ENCODE data around the gene SPRY4.

The SPRY4 gene

DNA sequence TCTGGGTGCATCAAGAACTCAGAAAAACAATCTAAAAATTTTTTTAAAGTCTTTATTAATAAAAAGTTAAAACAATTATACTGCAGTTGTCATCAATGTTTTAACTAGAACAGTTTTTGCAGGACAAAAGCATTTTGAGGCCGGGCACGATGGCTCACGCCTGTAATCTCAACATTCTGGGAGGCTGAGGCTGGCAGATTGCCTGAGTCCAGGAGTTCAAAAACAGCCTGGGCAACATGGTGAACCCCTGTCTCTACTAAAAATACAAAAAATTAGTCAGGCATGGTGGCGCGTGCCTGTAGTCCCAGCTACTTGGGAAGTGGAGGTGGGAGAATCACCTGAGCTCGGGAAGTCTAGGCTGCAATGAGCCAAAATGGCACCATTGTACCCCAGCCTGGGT is 5.2 kb upstream of the SPRY4 start:
- TF ChIP-seq, protein P1, sequence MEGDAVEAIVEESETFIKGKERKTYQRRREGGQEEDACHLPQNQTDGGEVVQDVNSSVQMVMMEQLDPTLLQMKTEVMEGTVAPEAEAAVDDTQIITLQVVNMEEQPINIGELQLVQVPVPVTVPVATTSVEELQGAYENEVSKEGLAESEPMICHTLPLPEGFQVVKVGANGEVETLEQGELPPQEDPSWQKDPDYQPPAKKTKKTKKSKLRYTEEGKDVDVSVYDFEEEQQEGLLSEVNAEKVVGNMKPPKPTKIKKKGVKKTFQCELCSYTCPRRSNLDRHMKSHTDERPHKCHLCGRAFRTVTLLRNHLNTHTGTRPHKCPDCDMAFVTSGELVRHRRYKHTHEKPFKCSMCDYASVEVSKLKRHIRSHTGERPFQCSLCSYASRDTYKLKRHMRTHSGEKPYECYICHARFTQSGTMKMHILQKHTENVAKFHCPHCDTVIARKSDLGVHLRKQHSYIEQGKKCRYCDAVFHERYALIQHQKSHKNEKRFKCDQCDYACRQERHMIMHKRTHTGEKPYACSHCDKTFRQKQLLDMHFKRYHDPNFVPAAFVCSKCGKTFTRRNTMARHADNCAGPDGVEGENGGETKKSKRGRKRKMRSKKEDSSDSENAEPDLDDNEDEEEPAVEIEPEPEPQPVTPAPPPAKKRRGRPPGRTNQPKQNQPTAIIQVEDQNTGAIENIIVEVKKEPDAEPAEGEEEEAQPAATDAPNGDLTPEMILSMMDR (IDR thresholded peaks at IDR 0.05; ENCODE audit: insufficient read depth, low read length, missing control alignments): no peak
- no peak for DNase-seq (ENCODE audit: low read depth, low spot score)
- ChIA-PET CTCF (interaction anchor here (13.9 kb wide), 1 partner anchor 217 kb away, joined by 193 read pairs; no protein-coding TSS in a partner anchor), POLR2A (no interaction called here)
- no peak overlapping the region for H3K4me3 ChIP-seq (ENCODE audit: low read depth, low read length)

DNA sequence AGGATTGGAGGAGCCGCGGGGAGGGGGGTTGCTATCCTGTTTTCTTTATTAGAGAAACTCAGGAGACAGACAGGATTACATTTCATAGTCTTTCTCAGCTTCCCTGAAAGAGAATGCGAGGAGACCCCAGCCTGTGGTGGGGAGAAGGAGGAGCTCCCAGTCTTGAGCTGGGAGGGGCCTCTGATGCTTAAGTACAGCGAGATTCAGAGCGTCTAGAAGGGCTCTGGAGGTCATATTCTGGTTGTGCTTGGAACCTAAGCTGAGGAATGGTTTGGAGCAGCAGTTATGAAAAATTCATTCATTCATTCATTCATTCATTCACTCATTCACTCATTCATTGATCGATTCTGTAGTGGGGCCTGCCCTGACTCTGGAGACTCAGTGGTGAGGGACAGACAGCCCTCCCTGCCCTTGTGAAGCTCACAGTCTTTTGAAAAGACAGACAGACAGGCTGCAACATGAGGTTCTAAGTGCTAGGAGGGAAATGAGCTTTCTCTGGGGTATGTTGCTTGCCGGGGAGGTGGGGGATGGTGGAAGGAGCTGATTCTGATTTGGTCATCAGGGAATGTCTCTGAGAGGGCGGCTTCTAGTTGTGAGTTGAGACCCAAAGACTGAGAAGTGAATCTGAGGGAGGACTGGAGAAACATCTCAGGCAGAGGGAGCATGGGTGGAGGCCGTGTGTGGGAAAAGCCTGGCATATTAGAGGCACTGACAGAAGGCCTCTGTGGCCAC is 2.5 kb upstream of the SPRY4 start:
- no peak overlapping the region for H3K4me3 ChIP-seq (ENCODE audit: low read depth, low read length)
- TF ChIP-seq, protein P1 (IDR thresholded peaks at IDR 0.05; ENCODE audit: insufficient read depth, low read length, missing control alignments): peak; percentile 36
- CTCF ChIA-PET: interaction anchor here (0.8 to 13.9 kb wide), 14 partner anchors 9 to 370 kb away, joined by 3 to 193 read pairs (median 4); partner anchors contain the start of gene RNF14
- peak; percentile 70 for DNase-seq (ENCODE audit: low read depth, low spot score)
- POLR2A ChIA-PET: interaction anchor here (1.1 to 2.7 kb wide), 3 partner anchors 11 to 217 kb away, joined by 3 to 15 read pairs (median 3); no protein-coding TSS in a partner anchor

DNA sequence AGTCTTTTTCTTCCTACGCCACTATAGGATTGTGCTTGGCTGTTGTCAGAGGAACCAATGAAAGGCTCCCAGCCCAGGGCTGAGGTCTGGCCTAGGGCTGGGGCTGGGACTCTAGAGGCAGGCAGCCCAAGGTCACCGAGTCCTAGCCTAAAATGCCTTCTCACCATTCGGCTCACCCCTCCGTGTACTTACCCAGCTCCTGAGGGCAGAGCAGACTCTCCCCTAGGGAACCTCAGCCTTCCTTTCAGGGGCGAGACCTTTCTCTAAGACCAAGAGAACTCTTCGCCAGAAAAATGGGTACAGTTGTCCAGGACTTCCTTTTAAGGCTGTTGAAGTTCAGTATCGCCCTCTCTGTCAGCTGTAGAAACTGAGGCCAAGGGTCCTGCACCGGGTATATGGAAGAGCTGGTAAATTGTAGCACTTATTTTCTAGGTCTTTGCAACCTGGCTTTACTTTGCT is 1.7 kb upstream of the SPRY4 start:
- ChIA-PET CTCF (interaction anchor here (1.0 to 13.9 kb wide), 8 partner anchors 15 to 221 kb away, joined by 3 to 193 read pairs (median 4); no protein-coding TSS in a partner anchor), POLR2A (interaction anchor here (2.7 kb wide), 1 partner anchor 30 kb away, joined by 15 read pairs; no protein-coding TSS in a partner anchor)
- no peak for DNase-seq (ENCODE audit: low read depth, low spot score)
- H3K4me3 ChIP-seq (ENCODE audit: low read depth, low read length): peak overlapping the region; percentile 64
- TF ChIP-seq, protein P1 (IDR thresholded peaks at IDR 0.05; ENCODE audit: insufficient read depth, low read length, missing control alignments): no peak

DNA sequence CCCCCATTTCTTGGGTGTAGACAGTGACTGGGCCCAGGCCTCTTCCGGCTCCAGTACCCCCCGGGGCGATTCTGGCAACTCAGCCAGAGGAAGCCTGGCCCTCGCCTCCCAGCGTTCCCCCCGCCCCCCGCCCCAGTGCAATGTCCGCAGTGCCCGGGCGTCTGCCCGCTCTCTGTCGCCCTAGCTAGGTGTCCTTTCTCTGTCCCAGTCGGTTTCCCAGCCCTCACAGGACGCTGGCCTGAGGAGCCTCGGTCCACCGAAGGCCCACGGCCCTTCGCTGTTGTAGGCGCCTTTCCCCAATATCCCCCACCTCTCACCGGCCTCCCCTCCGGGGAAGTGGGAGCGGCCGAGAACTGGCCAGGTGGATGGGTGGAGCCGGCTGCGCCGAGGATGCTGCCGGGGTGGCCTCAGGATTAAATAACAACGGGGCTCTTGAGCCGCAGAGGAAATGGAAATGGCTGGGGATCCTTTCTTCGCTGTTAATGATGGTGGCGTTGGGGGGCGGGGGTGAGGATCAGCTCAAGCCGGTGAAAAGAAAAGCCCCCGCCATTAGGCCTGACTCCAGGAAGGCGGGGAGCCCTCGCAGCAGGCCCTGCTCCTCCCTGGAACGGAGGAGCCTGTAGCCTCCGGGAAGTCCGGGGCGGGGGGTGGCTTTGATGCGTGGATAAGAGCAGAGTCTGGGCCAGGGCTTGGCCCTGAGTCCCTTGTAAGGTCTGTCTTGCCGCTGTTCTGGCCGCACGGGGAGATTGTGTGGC is 1.1 kb upstream of the SPRY4 start:
- DNase-seq (ENCODE audit: low read depth, low spot score): no peak
- TF ChIP-seq, protein P1 (IDR thresholded peaks at IDR 0.05; ENCODE audit: insufficient read depth, low read length, missing control alignments): no peak
- peak overlapping the region; percentile 64 for H3K4me3 ChIP-seq (ENCODE audit: low read depth, low read length)
- POLR2A ChIA-PET: interaction anchor here (0.5 to 3.5 kb wide), 2 partner anchors 31 to 153 kb away, joined by 4 to 22 read pairs (median 15); no protein-coding TSS in a partner anchor
- CTCF ChIA-PET: interaction anchor here (1.0 to 13.9 kb wide), 4 partner anchors 46 to 221 kb away, joined by 3 to 193 read pairs (median 4); no protein-coding TSS in a partner anchor

DNA sequence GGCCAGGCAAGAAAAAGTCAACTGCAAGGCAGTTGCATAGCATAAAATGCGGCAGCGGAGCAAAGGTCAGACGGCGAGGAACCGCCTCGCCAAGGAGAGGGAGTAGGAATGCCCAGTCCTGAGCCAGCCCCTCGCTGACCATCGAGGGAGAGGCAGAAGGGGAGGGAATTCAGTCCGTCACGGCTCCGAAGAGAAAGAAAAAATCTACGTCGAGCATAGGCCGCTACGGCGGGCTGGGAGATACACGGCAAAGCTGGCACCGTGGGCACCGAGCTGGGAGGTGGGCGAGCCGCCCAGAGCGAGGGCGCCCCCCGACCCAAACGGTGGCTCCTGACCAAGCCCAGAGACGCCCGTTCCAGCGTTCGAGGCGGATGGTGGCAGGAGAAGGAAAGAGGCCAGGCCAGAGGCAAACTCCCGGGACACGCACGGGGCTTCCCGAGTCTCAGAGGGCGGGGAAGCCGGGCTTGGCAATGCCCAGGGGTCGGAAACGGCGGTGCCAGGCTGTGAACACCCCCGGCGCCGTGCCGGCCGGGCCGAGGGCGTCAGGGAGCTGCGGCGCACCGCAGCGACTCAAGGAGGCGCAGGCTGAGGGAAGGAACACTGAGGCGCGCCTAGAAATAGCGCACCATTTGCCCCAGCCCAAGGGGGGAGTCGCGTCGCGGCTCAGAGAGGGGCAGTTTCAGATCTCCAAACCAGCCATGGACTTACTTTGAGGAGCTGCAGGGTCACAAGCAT is 518 bp downstream of the SPRY4 start:
- ChIA-PET POLR2A (interaction anchor here (0.6 to 3.5 kb wide), 12 partner anchors 8 to 281 kb away, joined by 3 to 22 read pairs (median 3); no protein-coding TSS in a partner anchor), CTCF (interaction anchor here (0.6 to 13.9 kb wide), 13 partner anchors 10 to 330 kb away, joined by 3 to 193 read pairs (median 3); no protein-coding TSS in a partner anchor)
- no peak for DNase-seq (ENCODE audit: low read depth, low spot score)
- TF ChIP-seq, protein P1 (IDR thresholded peaks at IDR 0.05; ENCODE audit: insufficient read depth, low read length, missing control alignments): peak; percentile 37
- H3K4me3 ChIP-seq (ENCODE audit: low read depth, low read length): peak overlapping the region; percentile 81

Data from AG04449 (cell line).